Body of pancreas (tissue), 4 donors: ENCODE measurements around the gene RBMS3.

Experiments used
- CTCF ChIP-seq, 7 experiments: fragments of 450-650 bp in 4 of 7; fragments of 200-600 bp in 3 of 7; sonication (generic) in 3 of 7; IDR thresholded peaks; one replicate each; pipeline ENCODE4 v1.5.1; 2016 to 2019; ENCODE audit warnings: antibody characterized with exemption in 7 of 7
- POLR2A ChIP-seq, 3 donors: fragments of 450-650 bp; IDR thresholded peaks; one replicate each; pipeline ENCODE4 v1.6.1; 2016; ENCODE audit warnings: antibody characterized with exemption in 3 of 3, mild to moderate bottlenecking in 2 of 3

- TF ChIP-seq CTCF (IDR thresholded peaks at IDR 0.05) (no peak), POLR2A (IDR thresholded peaks at IDR 0.05) (no peak)
These were observed 622.7 kb downstream of the RBMS3 start for GRCh38 chr3:29903600-29903999.
